ENCODE results near the gene ELF5. TPM values are rescaled to one million over a fixed set of nuclear protein-coding genes. Genes with fewer than 3 reads are reported as not detected.

Gene ELF5
- total and polyA plus RNA-seq, 8 donors, result 0.09 to 0.46 (median 0.14) TPM; not detected in 2

GRCh38 chr11:34492806-34493414 lies 20.7 kb downstream of the ELF5 start:
- WGBS, 2 donors, result 41 to 42% methylated on average over 8 of the region's 8 CpGs
- H3K4me3 ChIP-seq, result no peak overlapping the region
- H3K4me1 ChIP-seq, result no peaks in the 10 kb centered on the region
- no peaks in the 10 kb centered on the region for H3K27me3 ChIP-seq
- ATAC-seq (peak; percentile 55 to 81 (median 80)), FAIRE-seq (no peak), DNase-seq (peak in 5 of 6 donors; percentile 34 to 73 (median 54))
- TF ChIP-seq CTCF (IDR thresholded peaks at IDR 0.05), result peak; percentile 17 to 60 (median 44)
- intact Hi-C loops (cut with DNase I), result loop anchor here in 2 of 3 donors (5.0 to 10.0 kb wide), 3 partner anchors 126 to 338 kb away; no protein-coding TSS in a partner anchor
- H3K36me3 ChIP-seq, result no peaks in the 10 kb centered on the region
- no peak overlapping the region for H3K27ac ChIP-seq
- no peaks in the 10 kb centered on the region for H3K9me3 ChIP-seq

GRCh38 chr11:34490304-34490703 lies 23.3 kb downstream of the ELF5 start:
- intact Hi-C loops (cut with DNase I), result loop anchor here in 2 of 3 donors (5.0 to 10.0 kb wide), 3 partner anchors 123 to 336 kb away; no protein-coding TSS in a partner anchor
- no peaks in the 10 kb centered on the region for H3K27me3 ChIP-seq
- ATAC-seq, result no peak
- H3K36me3 ChIP-seq, result no peaks in the 10 kb centered on the region
- DNase-seq, result no peak
- H3K4me3 ChIP-seq, result no peak overlapping the region
- no peak for FAIRE-seq
- no peaks in the 10 kb centered on the region for H3K4me1 ChIP-seq
- WGBS, 2 donors, result 72 to 74% methylated on average over 2 of the region's 2 CpGs
- TF ChIP-seq CTCF (IDR thresholded peaks at IDR 0.05), result no peak
- no peaks in the 10 kb centered on the region for H3K9me3 ChIP-seq
- H3K27ac ChIP-seq, result no peak overlapping the region

- intact Hi-C loops (cut with DNase I), result loop anchor here in 1 of 3 donors (10.0 kb wide), 1 partner anchor 114 kb away; no protein-coding TSS in a partner anchor
- Histone ChIP-seq H3K9me3 (no peaks in the 10 kb centered on the region), H3K27me3 (no peaks in the 10 kb centered on the region)
Measured at GRCh38 chr11:34488855-34489557, 24.6 kb downstream of the ELF5 start.

GRCh38 chr11:34487430-34487829 lies 26.2 kb downstream of the ELF5 start:
- FAIRE-seq, result no peak
- WGBS, 2 donors, result 76 to 95% methylated on average over 7 of the region's 7 CpGs

More at GRCh38 chr11:34488855-34489557, 24.6 kb downstream of the ELF5 start:
- TF ChIP-seq CTCF (IDR thresholded peaks at IDR 0.05), result no peak
- 82 to 90% methylated on average over 12 of the region's 12 CpGs for WGBS, 2 donors
- H3K4me1 ChIP-seq, result no peaks in the 10 kb centered on the region
- FAIRE-seq (no peak), DNase-seq (no peak), ATAC-seq (no peak)
- no peak overlapping the region for H3K27ac ChIP-seq
- no peak overlapping the region for H3K4me3 ChIP-seq
- H3K36me3 ChIP-seq, result no peaks in the 10 kb centered on the region

More at GRCh38 chr11:34487430-34487829, 26.2 kb downstream of the ELF5 start:
- Histone ChIP-seq H3K4me1 (no peaks in the 10 kb centered on the region), H3K9me3 (no peaks in the 10 kb centered on the region), H3K27ac (no peak overlapping the region), H3K27me3 (no peaks in the 10 kb centered on the region), H3K36me3 (no peaks in the 10 kb centered on the region), H3K4me3 (no peak overlapping the region)
- ATAC-seq (no peak), DNase-seq (no peak)
- intact Hi-C loops (cut with DNase I), result loop anchor here in 1 of 3 donors (10.0 kb wide), 1 partner anchor 113 kb away; no protein-coding TSS in a partner anchor
- TF ChIP-seq CTCF (IDR thresholded peaks at IDR 0.05), result no peak

Measured in pancreas (tissue), 10 donors.